GOT3 (cell line): ENCODE results near the gene RABL3.
"Not testable (repeated sequence)": the region's sequence is repeated elsewhere in the genome, so short reads cannot be mapped to it uniquely, and the experiment has no call there.

Experiments
- DNase-seq: peaks from one replicate; lab custom pipeline; 2025; ENCODE audit warnings: mixed read lengths; lab: John Stamatoyannopoulos, UW

Gene RABL3

GRCh38 chr3:120743556-120744195, 1.4 kb upstream of the RABL3 start:
- DNase-seq: no peak

- no peak for DNase-seq
Measured at GRCh38 chr3:120742849-120743365, 591 bp upstream of the RABL3 start.

GRCh38 chr3:120741837-120742197, 499 bp downstream of the RABL3 start:
- no peak for DNase-seq

- DNase-seq: no peak
Measured at GRCh38 chr3:120741320-120741719, 996 bp downstream of the RABL3 start.

GRCh38 chr3:120738006-120738405, 4.3 kb downstream of the RABL3 start:
- not testable (repeated sequence) for DNase-seq

- no peak for DNase-seq
Measured at GRCh38 chr3:120730576-120731542, 11.5 kb downstream of the RABL3 start.

GRCh38 chr3:120726791-120727190, 15.5 kb downstream of the RABL3 start:
- DNase-seq: no peak

GRCh38 chr3:120719167-120719834, 23.0 kb downstream of the RABL3 start:
- not testable (repeated sequence) for DNase-seq

GRCh38 chr3:120713262-120713661, 29.1 kb downstream of the RABL3 start:
- no peak for DNase-seq

- DNase-seq: no peak
Measured at GRCh38 chr3:120710369-120710768, 31.9 kb downstream of the RABL3 start.

- DNase-seq: no peak
Measured at GRCh38 chr3:120708408-120708807, 33.9 kb downstream of the RABL3 start.

- no peak for DNase-seq
Measured at GRCh38 chr3:120706950-120707349, 35.4 kb downstream of the RABL3 start.

- DNase-seq: no peak
Measured at GRCh38 chr3:120705884-120706582, 36.3 kb downstream of the RABL3 start.

GRCh38 chr3:120699333-120699732, 43.0 kb downstream of the RABL3 start:
- no peak for DNase-seq

GRCh38 chr3:120693439-120694171, 48.7 kb downstream of the RABL3 start:
- DNase-seq: no peak

- no peak for DNase-seq
Measured at GRCh38 chr3:120689395-120689794, 52.9 kb downstream of the RABL3 start.

- no peak for DNase-seq
Measured at GRCh38 chr3:120688121-120688520, 54.2 kb downstream of the RABL3 start.

GRCh38 chr3:120685411-120685810, 56.9 kb downstream of the RABL3 start:
- DNase-seq: no peak

GRCh38 chr3:120684896-120685295, 57.4 kb downstream of the RABL3 start:
- DNase-seq: no peak

GRCh38 chr3:120683671-120684301, 58.5 kb downstream of the RABL3 start:
- no peak for DNase-seq

- DNase-seq: no peak
Measured at GRCh38 chr3:120683213-120683612, 59.1 kb downstream of the RABL3 start.
